ENCODE data around the gene TMED1. TPM values are rescaled to one million over a fixed set of nuclear protein-coding genes. Genes with fewer than 3 reads are reported as not detected.
A peak's percentile ranks its signal among the peaks of the same experiment; 100 is the strongest.

The TMED1 gene
- total and polyA plus RNA-seq, 9 of the 15 experiments (the other 6 are each of a cell fraction or from before 2014, with no cell fraction given) = 0.86 to 30.2 (median 23.5) TPM

DNA sequence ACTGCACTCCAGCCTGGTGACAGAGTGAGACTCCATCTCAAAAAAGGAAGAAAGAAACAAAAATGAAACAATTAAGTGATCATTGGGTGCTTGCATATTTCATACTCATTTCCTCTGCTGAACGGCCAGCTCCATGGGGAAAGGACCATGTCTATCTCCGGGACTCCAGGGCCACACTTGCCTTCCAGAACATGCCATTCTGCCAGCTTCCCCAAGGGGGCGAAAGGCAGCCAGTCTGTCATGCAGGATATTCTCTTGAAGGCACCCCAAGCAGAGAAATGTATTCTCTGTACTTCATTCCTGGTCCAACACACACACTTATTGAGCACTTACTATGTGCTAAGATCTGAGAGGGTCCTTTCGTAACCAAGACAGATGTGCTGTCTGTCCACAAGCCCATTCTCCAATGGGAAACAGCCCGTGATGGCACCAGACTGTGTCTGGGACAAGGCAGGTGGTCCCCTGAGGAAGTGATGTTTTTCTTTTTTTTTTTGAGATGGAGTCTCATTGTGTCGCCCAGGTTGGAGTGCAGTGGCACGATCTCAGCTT is 25.2 kb upstream of the TMED1 start (continued):
- TF ChIP-seq HBP1 (CRISPR knock-in tag; IDR thresholded peaks at IDR 0.05) = no peak
- TF ChIP-seq EWSR1 (IDR thresholded peaks at IDR 0.05; ENCODE audit: borderline replicate concordance, low read depth, partially characterized antibody) = no peak
- TF ChIP-seq BDP1 (IDR thresholded peaks at IDR 0.05; ENCODE audit: insufficient read depth, insufficient read length) = no peak
- no peak for TF ChIP-seq ZNF408 (CRISPR knock-in tag; IDR thresholded peaks at IDR 0.05; ENCODE audit: low read depth)
- TF ChIP-seq, protein P1, sequence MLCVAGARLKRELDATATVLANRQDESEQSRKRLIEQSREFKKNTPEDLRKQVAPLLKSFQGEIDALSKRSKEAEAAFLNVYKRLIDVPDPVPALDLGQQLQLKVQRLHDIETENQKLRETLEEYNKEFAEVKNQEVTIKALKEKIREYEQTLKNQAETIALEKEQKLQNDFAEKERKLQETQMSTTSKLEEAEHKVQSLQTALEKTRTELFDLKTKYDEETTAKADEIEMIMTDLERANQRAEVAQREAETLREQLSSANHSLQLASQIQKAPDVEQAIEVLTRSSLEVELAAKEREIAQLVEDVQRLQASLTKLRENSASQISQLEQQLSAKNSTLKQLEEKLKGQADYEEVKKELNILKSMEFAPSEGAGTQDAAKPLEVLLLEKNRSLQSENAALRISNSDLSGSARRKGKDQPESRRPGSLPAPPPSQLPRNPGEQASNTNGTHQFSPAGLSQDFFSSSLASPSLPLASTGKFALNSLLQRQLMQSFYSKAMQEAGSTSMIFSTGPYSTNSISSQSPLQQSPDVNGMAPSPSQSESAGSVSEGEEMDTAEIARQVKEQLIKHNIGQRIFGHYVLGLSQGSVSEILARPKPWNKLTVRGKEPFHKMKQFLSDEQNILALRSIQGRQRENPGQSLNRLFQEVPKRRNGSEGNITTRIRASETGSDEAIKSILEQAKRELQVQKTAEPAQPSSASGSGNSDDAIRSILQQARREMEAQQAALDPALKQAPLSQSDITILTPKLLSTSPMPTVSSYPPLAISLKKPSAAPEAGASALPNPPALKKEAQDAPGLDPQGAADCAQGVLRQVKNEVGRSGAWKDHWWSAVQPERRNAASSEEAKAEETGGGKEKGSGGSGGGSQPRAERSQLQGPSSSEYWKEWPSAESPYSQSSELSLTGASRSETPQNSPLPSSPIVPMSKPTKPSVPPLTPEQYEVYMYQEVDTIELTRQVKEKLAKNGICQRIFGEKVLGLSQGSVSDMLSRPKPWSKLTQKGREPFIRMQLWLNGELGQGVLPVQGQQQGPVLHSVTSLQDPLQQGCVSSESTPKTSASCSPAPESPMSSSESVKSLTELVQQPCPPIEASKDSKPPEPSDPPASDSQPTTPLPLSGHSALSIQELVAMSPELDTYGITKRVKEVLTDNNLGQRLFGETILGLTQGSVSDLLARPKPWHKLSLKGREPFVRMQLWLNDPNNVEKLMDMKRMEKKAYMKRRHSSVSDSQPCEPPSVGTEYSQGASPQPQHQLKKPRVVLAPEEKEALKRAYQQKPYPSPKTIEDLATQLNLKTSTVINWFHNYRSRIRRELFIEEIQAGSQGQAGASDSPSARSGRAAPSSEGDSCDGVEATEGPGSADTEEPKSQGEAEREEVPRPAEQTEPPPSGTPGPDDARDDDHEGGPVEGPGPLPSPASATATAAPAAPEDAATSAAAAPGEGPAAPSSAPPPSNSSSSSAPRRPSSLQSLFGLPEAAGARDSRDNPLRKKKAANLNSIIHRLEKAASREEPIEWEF (CRISPR knock-in tag; IDR thresholded peaks at IDR 0.05) = no peak
- no peak for TF ChIP-seq CBX8 (IDR thresholded peaks at IDR 0.05; ENCODE audit: borderline replicate concordance, extremely low read depth, low read depth, low read length, poor library complexity, severe bottlenecking)
- no peak for TF ChIP-seq IRF1 (CRISPR knock-in tag; IDR thresholded peaks at IDR 0.05; ENCODE audit: borderline replicate concordance)
- TF ChIP-seq NFIX (CRISPR knock-in tag; IDR thresholded peaks at IDR 0.05; ENCODE audit: low read depth) = no peak
- no peak for TF ChIP-seq ARID1B (IDR thresholded peaks at IDR 0.05)
- no peak for TF ChIP-seq VEZF1 (CRISPR knock-in tag; IDR thresholded peaks at IDR 0.05)
- TF ChIP-seq ZFP36 (IDR thresholded peaks at IDR 0.05; ENCODE audit: low read depth, low read length, partially characterized antibody) = no peak
- TF ChIP-seq THRAP3 (IDR thresholded peaks at IDR 0.05; ENCODE audit: borderline replicate concordance) = no peak
- TF ChIP-seq PYGO2 (tag; IDR thresholded peaks at IDR 0.05) = no peak
- 0 out of 2 replicates have a peak, but pooled peaks have one; percentile 4 for TF ChIP-seq SMC3 (conservative IDR thresholded peaks at IDR 0.05; ENCODE audit: insufficient read depth, low read depth, low read length)
- TF ChIP-seq ZNF165 (CRISPR knock-in tag; IDR thresholded peaks at IDR 0.05; ENCODE audit: borderline replicate concordance) = no peak
- no peak for TF ChIP-seq ZBTB17 (CRISPR knock-in tag; IDR thresholded peaks at IDR 0.05)
- TF ChIP-seq CREM (IDR thresholded peaks at IDR 0.05; ENCODE audit: low read depth) = no peak
- no peak for TF ChIP-seq GTF2B (IDR thresholded peaks at IDR 0.05; ENCODE audit: extremely low read depth, insufficient read length)

All from K562 (cell line).